OCI-LY1 (cell line): ENCODE results near the gene MXI1.
"Not testable (repeated sequence)": the region's sequence is repeated elsewhere in the genome, so short reads cannot be mapped to it uniquely, and the experiment has no call there.

ENCODE experiments used
- CTCF ChIP-seq: fragments of 200-600 bp; sonication (generic), shearing (Covaris generic); IDR thresholded peaks from 2 replicates; pipeline ENCODE4 v1.5.1; 2017; ENCODE audit warnings: mild to moderate bottlenecking, antibody characterized with exemption, low read length, moderate library complexity, mixed read lengths
- EZH2 ChIP-seq: fragments of 200-600 bp; sonication (generic), shearing (Covaris generic); IDR thresholded peaks from 2 replicates; pipeline ENCODE4 v1.8.0; 2017; ENCODE audit warnings: borderline replicate concordance, mixed run types, mild to moderate bottlenecking, antibody characterized with exemption, low read length, moderate library complexity, mixed read lengths

GRCh38 chr10:110201046-110201445, 6.4 kb upstream of the MXI1 start:
- not testable (repeated sequence) for TF ChIP-seq CTCF, EZH2
